CD14-positive monocyte (primary cell): Measurements from ENCODE around the gene VDAC1. TPM values are rescaled to one million over a fixed set of nuclear protein-coding genes. Genes with fewer than 3 reads are reported as not detected.

Source experiments
- DNase-seq, 3 donors: peaks; one replicate each; pipeline ENCODE4 v3.0.0-alpha.2; 2011 to 2022
- H2AFZ ChIP-seq: 2 replicates; pipeline ENCODE4 v1.6.0; 2012; ENCODE audit warnings: mild to moderate bottlenecking, low read depth, low read length, inconsistent platforms; ENCODE audit not compliant: insufficient read depth, poor library complexity, severe bottlenecking
- H3K27ac ChIP-seq, 2 donors: 1 replicate in 1 of 2; 2 replicates in 1 of 2; pipeline ENCODE4 v1.5.1; 2012 to 2013; ENCODE audit warnings: low read length in 2 of 2, control low read depth in 1 of 2, inconsistent platforms in 1 of 2, low read depth in 1 of 2, mild to moderate bottlenecking in 1 of 2
- H3K27me3 ChIP-seq, 2 donors: one replicate each; pipeline versions ENCODE4 v1.6.0 to v1.6.1; 2011 to 2013; ENCODE audit warnings: low read length in 2 of 2; ENCODE audit not compliant: control insufficient read depth in 2 of 2, insufficient read depth in 2 of 2
- H3K36me3 ChIP-seq, 2 donors: replicated peaks in 1 of 2; 1 replicate in 1 of 2; 2 replicates in 1 of 2; pipeline versions ENCODE4 v1.5.1 to v1.6.1; 2012 to 2013; ENCODE audit warnings: low read length in 2 of 2, control low read depth in 1 of 2, inconsistent platforms in 1 of 2, mild to moderate bottlenecking in 1 of 2; ENCODE audit not compliant: insufficient read depth in 2 of 2, control insufficient read depth in 1 of 2
- H3K4me1 ChIP-seq, 2 donors: 1 replicate in 1 of 2; 2 replicates in 1 of 2; pipeline versions ENCODE4 v1.5.1 to v1.6.1; 2012 to 2013; ENCODE audit warnings: low read length in 2 of 2, control low read depth in 1 of 2, inconsistent platforms in 1 of 2, mild to moderate bottlenecking in 1 of 2, moderate library complexity in 1 of 2; ENCODE audit not compliant: insufficient read depth in 2 of 2, control insufficient read depth in 1 of 2
- H3K4me2 ChIP-seq: replicated peaks from 2 replicates; pipeline ENCODE3; 2012; ENCODE audit warnings: low read length, moderate library complexity, mild to moderate bottlenecking; ENCODE audit not compliant: poor library complexity, severe bottlenecking; ENCODE audit errors: extremely low read depth
- H3K4me3 ChIP-seq, 3 experiments: fragments of 200-600 bp in 1 of 3; sonication (generic) in 1 of 3; replicated peaks in 1 of 3; 1 replicate in 2 of 3; 2 replicates in 1 of 3; pipeline ENCODE4 v1.5.1; 2011 to 2013; ENCODE audit warnings: low read length in 3 of 3, mild to moderate bottlenecking in 3 of 3, control low read depth in 2 of 3, low read depth in 2 of 3, inconsistent platforms in 1 of 3, moderate library complexity in 1 of 3
- H3K79me2 ChIP-seq: 2 replicates; pipeline ENCODE4 v1.6.0; 2012; ENCODE audit warnings: mild to moderate bottlenecking, control low read depth, inconsistent platforms, low read length, moderate library complexity; ENCODE audit not compliant: insufficient read depth
- H3K9ac ChIP-seq: 2 replicates; pipeline ENCODE4 v1.6.0; 2017; ENCODE audit warnings: low read length, mild to moderate bottlenecking; ENCODE audit not compliant: insufficient read depth, poor library complexity, severe bottlenecking
- H3K9me3 ChIP-seq, 2 donors: replicated peaks in 1 of 2; 1 replicate in 1 of 2; 2 replicates in 1 of 2; pipeline versions ENCODE4 v1.5.1 to v1.6.1; 2012 to 2013; ENCODE audit warnings: low read length in 2 of 2, control low read depth in 1 of 2; ENCODE audit not compliant: control insufficient read depth in 1 of 2, insufficient read depth in 1 of 2
- H4K20me1 ChIP-seq: 2 replicates; pipeline ENCODE4 v1.6.0; 2012; ENCODE audit warnings: mild to moderate bottlenecking, low read length, control low read depth, moderate library complexity; ENCODE audit not compliant: insufficient read depth
- H3K27ac Mint-ChIP-seq, 7 donors: one replicate each; pipeline ENCODE4 v1.8.0; 2020; ENCODE audit warnings: mild to moderate bottlenecking in 7 of 7, mixed read lengths in 7 of 7, moderate library complexity in 6 of 7, inconsistent platforms in 2 of 7
- H3K27me3 Mint-ChIP-seq, 3 donors: one replicate each; pipeline ENCODE4 v1.8.0; 2021 to 2022; ENCODE audit warnings: low read depth in 3 of 3, mild to moderate bottlenecking in 3 of 3, mixed read lengths in 3 of 3, moderate library complexity in 3 of 3, inconsistent platforms in 1 of 3
- H3K36me3 Mint-ChIP-seq, 2 donors: one replicate each; pipeline ENCODE4 v1.8.0; 2020; ENCODE audit warnings: mixed read lengths in 2 of 2, inconsistent platforms in 1 of 2, mild to moderate bottlenecking in 1 of 2
- H3K4me1 Mint-ChIP-seq: one replicate; pipeline ENCODE4 v1.8.0; 2020; ENCODE audit warnings: mild to moderate bottlenecking, mixed read lengths
- H3K4me3 Mint-ChIP-seq, 2 donors: one replicate each; pipeline ENCODE4 v1.8.0; 2020; ENCODE audit warnings: mild to moderate bottlenecking in 2 of 2, mixed read lengths in 2 of 2, moderate library complexity in 1 of 2
- H3K9me3 Mint-ChIP-seq, 7 donors: one replicate each; pipeline ENCODE4 v1.8.0; 2020 to 2022; ENCODE audit warnings: mixed read lengths in 7 of 7, mild to moderate bottlenecking in 6 of 7, moderate library complexity in 6 of 7, inconsistent platforms in 2 of 7
- CTCF ChIP-seq: fragments of 200-600 bp; IDR thresholded peaks from one replicate; pipeline ENCODE4 v1.8.0; 2022; ENCODE audit warnings: antibody characterized with exemption, mild to moderate bottlenecking
- WGBS: methylation state at CpG from one replicate; pipeline ENCODE4 v1.1.5; 2013; ENCODE audit warnings: missing lambda C conversion rate; ENCODE audit not compliant: insufficient coverage; 5-methylcytosine and 5-hydroxymethylcytosine counted together
- intact Hi-C, 2 donors: fragments of 100-400 bp; cut with micrococcal nuclease; formaldehyde crosslinking; loops; one replicate each; pipeline versions ENCODE4 v1.15.0 to v1.15.1; 2023
- polyA minus RNA-seq: library from RNA; depleted of rRNA, polyadenylated mRNA; stranded (reverse); fragments of >200 nt; gene quantifications from 2 replicates; pipeline ENCODE4 v1.2.3, GENCODE V29; 2012
- polyA plus RNA-seq, 3 donors: library from polyadenylated mRNA; depleted of rRNA in 1 of 3; unstranded in 2 of 3; stranded (reverse) in 1 of 3; fragments of 300-500 nt in 2 of 3; fragments of >200 nt in 1 of 3; fragmentation: Illumina TruSeq in 2 of 3; gene quantifications; 1 replicate in 2 of 3; 2 replicates in 1 of 3; pipeline ENCODE4 v1.2.3, GENCODE V29; 2012 to 2021
- total RNA-seq, 12 experiments: library from RNA in 1 of 12; stranded (reverse) in 1 of 12; fragments of 120-200 nt in 1 of 12; gene quantifications; one replicate each; pipeline ENCODE4 v1.2.4 and lab custom pipeline; 2013 to 2026; ENCODE audit warnings: mixed read lengths in 6 of 12, inconsistent platforms in 1 of 12

The VDAC1 gene, protein sequence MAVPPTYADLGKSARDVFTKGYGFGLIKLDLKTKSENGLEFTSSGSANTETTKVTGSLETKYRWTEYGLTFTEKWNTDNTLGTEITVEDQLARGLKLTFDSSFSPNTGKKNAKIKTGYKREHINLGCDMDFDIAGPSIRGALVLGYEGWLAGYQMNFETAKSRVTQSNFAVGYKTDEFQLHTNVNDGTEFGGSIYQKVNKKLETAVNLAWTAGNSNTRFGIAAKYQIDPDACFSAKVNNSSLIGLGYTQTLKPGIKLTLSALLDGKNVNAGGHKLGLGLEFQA
- 113 TPM for total RNA-seq (2013)
- polyA plus RNA-seq (100 to 1,000 TPM in 1 of 3 donors, 10 to 100 TPM in 2; 59.9 to 107 (median 84.4) TPM), polyA minus RNA-seq (33.0 and 52.6 TPM in 2 replicates), total RNA-seq (lab: John Stamatoyannopoulos, UW) (55.9 to 122 (median 87.6) reads per million in 11 experiments)

DNA sequence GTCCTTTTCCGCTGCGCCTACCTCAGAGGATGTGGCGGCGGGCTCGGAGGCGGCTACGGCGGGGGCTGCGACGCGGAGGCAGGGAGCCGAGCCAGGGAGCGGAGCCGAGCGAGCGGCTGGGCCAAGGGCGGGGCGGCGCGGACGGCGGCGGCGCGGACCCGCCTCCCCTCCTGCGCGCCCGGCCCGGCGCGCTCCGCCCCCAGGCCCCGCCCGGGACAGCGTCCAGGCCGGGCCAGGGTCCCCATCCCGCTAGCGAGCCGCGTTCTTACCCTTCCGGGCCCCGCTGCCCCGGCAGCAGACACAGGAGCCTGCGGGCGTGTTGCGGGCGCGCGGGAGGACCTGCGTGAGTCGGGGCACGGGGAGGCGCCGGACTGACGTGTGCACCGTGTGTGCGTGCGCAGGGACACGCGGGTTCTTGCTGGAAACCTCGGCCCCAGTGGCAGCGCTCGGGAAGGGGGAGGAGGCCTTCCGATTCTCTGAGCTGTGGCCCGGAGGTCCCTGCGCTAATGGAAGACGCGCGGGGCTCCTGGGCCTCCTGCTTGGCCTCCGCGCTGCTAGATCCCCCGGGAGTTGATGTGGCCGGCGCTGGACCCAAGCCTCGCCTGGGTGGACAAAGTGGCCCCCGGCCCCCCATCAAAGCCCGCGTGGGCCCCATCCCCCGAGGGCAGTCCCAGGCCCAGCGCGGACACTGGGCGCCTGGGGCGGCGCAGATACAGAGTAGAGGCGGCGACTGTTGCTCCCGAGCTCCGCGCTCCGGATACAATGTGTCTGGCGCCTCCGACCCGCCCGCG, at the start of gene VDAC1:
TSS of gene VDAC1 (minus strand) at position 350 of the 791 bp plus-strand sequence. CDS start 11,963 bp downstream, outside the sequence.
- H3K4me2 ChIP-seq = peak within 1 kb of the TSS; percentile 96
- intact Hi-C loops = no loop called here
- H3K27ac ChIP-seq = peak within 1 kb of the TSS; percentile 55 to 84
- H4K20me1 ChIP-seq = peaks cover 42% of the 10 kb centered on the region
- Mint-ChIP-seq H3K27me3 (peaks cover 42 to 45% (median 42%) of the 10 kb centered on the region in 3 donors), H3K27ac (peak within 1 kb of the TSS; percentile 78 to 88 (median 85)), H3K4me1 (peaks cover 29% of the 10 kb centered on the region), H3K9me3 (peaks cover 0 to 12% (median 0%) of the 10 kb centered on the region in 7 donors), H3K36me3 (peaks cover 14 to 18% of the 10 kb centered on the region in 2 donors), H3K4me3 (peak within 1 kb of the TSS; percentile 87 to 95)
- H3K36me3 ChIP-seq = peaks cover 5 to 18% of the 10 kb centered on the region in 2 donors
- H3K79me2 ChIP-seq = peaks cover 40% of the 10 kb centered on the region
- peak within 1 kb of the TSS; percentile 55 to 82 (median 55) for H3K4me3 ChIP-seq
- peaks cover 16 to 33% of the 10 kb centered on the region in 2 donors for H3K27me3 ChIP-seq
- under 1% methylated on average over 96 of the region's 96 CpGs for WGBS
- H3K4me1 ChIP-seq = peaks cover 23 to 28% of the 10 kb centered on the region in 2 donors
- no peaks in the 10 kb centered on the region for H3K9me3 ChIP-seq
- no peak for TF ChIP-seq CTCF
- H2AFZ ChIP-seq = peak within 1 kb of the TSS; percentile 91
- peak within 1 kb of the TSS; percentile 92 for H3K9ac ChIP-seq
- DNase-seq = peak; percentile 62 to 80 (median 72)

- H3K4me3 Mint-ChIP-seq = no peak overlapping the region
- WGBS = 60% methylated on average over 1 of the region's 5 CpGs
Measured at GRCh38 chr5:134053840-134054338, 49.1 kb upstream of the VDAC1 start.

More at GRCh38 chr5:134053840-134054338, 49.1 kb upstream of the VDAC1 start:
- Histone ChIP-seq H2AFZ (no peak overlapping the region), H3K27me3 (no peaks in the 10 kb centered on the region), H3K36me3 (no peaks in the 10 kb centered on the region), H3K27ac (no peak overlapping the region), H4K20me1 (no peaks in the 10 kb centered on the region), H3K4me1 (peaks cover 3 to 9% of the 10 kb centered on the region in 2 donors), H3K9ac (no peak overlapping the region), H3K9me3 (no peaks in the 10 kb centered on the region), H3K79me2 (no peaks in the 10 kb centered on the region), H3K4me2 (no peak overlapping the region), H3K4me3 (no peak overlapping the region)
- peak overlapping the region in 1 of 7 donors; percentile 53 for H3K27ac Mint-ChIP-seq
- H3K4me1 Mint-ChIP-seq = peaks cover 12% of the 10 kb centered on the region
- peaks cover 4 to 8% (median 7%) of the 10 kb centered on the region in 3 donors for H3K27me3 Mint-ChIP-seq
- DNase-seq = peak in 1 of 3 donors; percentile 18
- intact Hi-C loops = no loop called here
- no peak for TF ChIP-seq CTCF
- no peaks in the 10 kb centered on the region for H3K36me3 Mint-ChIP-seq
- no peaks in the 10 kb centered on the region for H3K9me3 Mint-ChIP-seq
